WERI-Rb-1 (cell line): Measurements from ENCODE around the gene SLC4A5.
"Not testable (repeated sequence)": the region's sequence is repeated elsewhere in the genome, so short reads cannot be mapped to it uniquely, and the experiment has no call there.

Source experiments
- DNase-seq: peaks from one replicate; pipeline ENCODE4 v3.0.0-alpha.2; 2020
- H3K27ac ChIP-seq: fragments of 250-450 bp; sonication (Bioruptor Pico); 2 replicates; pipeline ENCODE4 v1.5.1; 2020; ENCODE audit warnings: mild to moderate bottlenecking, moderate library complexity
- H3K27me3 ChIP-seq: fragments of 250-450 bp; sonication (Bioruptor Pico); 2 replicates; pipeline ENCODE4 v1.5.1; 2021; ENCODE audit warnings: mild to moderate bottlenecking, low read depth, moderate library complexity; ENCODE audit not compliant: insufficient read depth, severe bottlenecking
- H3K36me3 ChIP-seq: fragments of 250-450 bp; sonication (Bioruptor Pico); 2 replicates; pipeline ENCODE4 v1.5.1; 2020; ENCODE audit warnings: mild to moderate bottlenecking, moderate library complexity
- H3K4me3 ChIP-seq: 2 replicates; pipeline ENCODE4 v1.5.1; 2011; ENCODE audit warnings: low read depth, mild to moderate bottlenecking, control low read depth, low read length
- H3K9me3 ChIP-seq: fragments of 250-450 bp; sonication (Bioruptor Pico); 2 replicates; pipeline ENCODE4 v1.5.1; 2021; ENCODE audit warnings: mild to moderate bottlenecking, moderate library complexity; ENCODE audit not compliant: severe bottlenecking
- CTCF ChIP-seq: IDR thresholded peaks from 2 replicates; pipeline ENCODE4 v1.5.1; 2011; ENCODE audit warnings: low read depth, mild to moderate bottlenecking, control low read depth, inconsistent platforms, low read length

Gene SLC4A5

GRCh38 chr2:74239346-74239745 lies 103.9 kb downstream of the SLC4A5 start:
- H3K4me3 ChIP-seq, result no peak overlapping the region
- no peak for DNase-seq
- no peak overlapping the region for H3K27ac ChIP-seq
- no peaks in the 10 kb centered on the region for H3K36me3 ChIP-seq
- no peak for TF ChIP-seq CTCF
- H3K27me3 ChIP-seq, result no peaks in the 10 kb centered on the region
- H3K9me3 ChIP-seq, result no peaks in the 10 kb centered on the region

- Histone ChIP-seq H3K4me3 (no peak overlapping the region), H3K27ac (no peak overlapping the region), H3K36me3 (no peaks in the 10 kb centered on the region), H3K27me3 (no peaks in the 10 kb centered on the region), H3K9me3 (no peaks in the 10 kb centered on the region)
- no peak for TF ChIP-seq CTCF
- no peak for DNase-seq
These were observed 104.3 kb downstream of the SLC4A5 start for GRCh38 chr2:74238879-74239278.

GRCh38 chr2:74235041-74235440 lies 108.2 kb downstream of the SLC4A5 start:
- H3K4me3 ChIP-seq, result no peak overlapping the region
- H3K9me3 ChIP-seq, result no peaks in the 10 kb centered on the region
- DNase-seq, result no peak
- H3K36me3 ChIP-seq, result no peaks in the 10 kb centered on the region
- no peak for TF ChIP-seq CTCF
- H3K27me3 ChIP-seq, result no peaks in the 10 kb centered on the region
- H3K27ac ChIP-seq, result no peak overlapping the region

GRCh38 chr2:74233648-74234047 lies 109.6 kb downstream of the SLC4A5 start:
- H3K9me3 ChIP-seq, result no peaks in the 10 kb centered on the region
- H3K27ac ChIP-seq, result no peak overlapping the region
- H3K36me3 ChIP-seq, result no peaks in the 10 kb centered on the region
- no peak for DNase-seq
- TF ChIP-seq CTCF, result no peak
- H3K4me3 ChIP-seq, result no peak overlapping the region
- no peaks in the 10 kb centered on the region for H3K27me3 ChIP-seq

- peak; percentile 39 for DNase-seq
- H3K4me3 ChIP-seq, result no peak overlapping the region
- TF ChIP-seq CTCF, result peak; percentile 27
- no peaks in the 10 kb centered on the region for H3K27me3 ChIP-seq
- H3K36me3 ChIP-seq, result no peaks in the 10 kb centered on the region; the same call in 1 of the 2 replicates
- H3K9me3 ChIP-seq, result no peaks in the 10 kb centered on the region
- H3K27ac ChIP-seq, result no peak overlapping the region
These were observed 110.8 kb downstream of the SLC4A5 start for GRCh38 chr2:74232426-74232825.

GRCh38 chr2:74229865-74230264 lies 113.4 kb downstream of the SLC4A5 start:
- not testable (repeated sequence) for DNase-seq

More at GRCh38 chr2:74229865-74230264, 113.4 kb downstream of the SLC4A5 start:
- not testable (repeated sequence) for H3K27ac ChIP-seq, H3K27me3 ChIP-seq, H3K36me3 ChIP-seq, H3K9me3 ChIP-seq, H3K4me3 ChIP-seq
